Small intestine (tissue), 7 donors: ENCODE results near the gene UGT1A10. TPM values are rescaled to one million over a fixed set of nuclear protein-coding genes. Genes with fewer than 3 reads are reported as not detected.
A peak's percentile ranks its signal among the peaks of the same experiment; 100 is the strongest.

Experiments used
- DNase-seq, 2 donors: peaks; one replicate each; pipeline versions ENCODE4 v3.0.0 to v3.0.0-alpha.2; 2013
- FAIRE-seq: peaks from 2 replicates; lab custom pipeline; 2012; peaks lifted over from hg19 to GRCh38; lab: Jason Lieb, UNC
- H3K27ac ChIP-seq, 3 donors: one replicate each; pipeline ENCODE4 v1.5.1; 2013; ENCODE audit warnings: low read length in 2 of 3, mild to moderate bottlenecking in 2 of 3, control low read depth in 1 of 3, inconsistent platforms in 1 of 3, low read depth in 1 of 3, moderate library complexity in 1 of 3
- H3K27me3 ChIP-seq, 3 donors: one replicate each; pipeline ENCODE4 v1.6.1; 2013; ENCODE audit warnings: low read length in 3 of 3, inconsistent platforms in 1 of 3; ENCODE audit not compliant: control insufficient read depth in 3 of 3, insufficient read depth in 3 of 3
- H3K36me3 ChIP-seq, 3 donors: one replicate each; pipeline ENCODE4 v1.6.1; 2013; ENCODE audit warnings: low read length in 3 of 3, inconsistent platforms in 1 of 3, low read depth in 1 of 3, mild to moderate bottlenecking in 1 of 3, moderate library complexity in 1 of 3; ENCODE audit not compliant: control insufficient read depth in 3 of 3, insufficient read depth in 2 of 3
- H3K4me1 ChIP-seq, 3 donors: one replicate each; pipeline ENCODE4 v1.6.1; 2013; ENCODE audit warnings: low read length in 2 of 3, inconsistent platforms in 1 of 3, low read depth in 1 of 3, mild to moderate bottlenecking in 1 of 3, moderate library complexity in 1 of 3; ENCODE audit not compliant: control insufficient read depth in 3 of 3, insufficient read depth in 2 of 3
- H3K4me3 ChIP-seq, 3 donors: one replicate each; pipeline ENCODE4 v1.5.1; 2013; ENCODE audit warnings: low read length in 3 of 3, control low read depth in 1 of 3, inconsistent platforms in 1 of 3, low read depth in 1 of 3, mild to moderate bottlenecking in 1 of 3, moderate library complexity in 1 of 3
- H3K9me3 ChIP-seq, 2 donors: one replicate each; pipeline ENCODE4 v1.6.1; 2013; ENCODE audit warnings: low read depth in 1 of 2, low read length in 1 of 2; ENCODE audit not compliant: control insufficient read depth in 2 of 2, insufficient read depth in 1 of 2
- WGBS, 3 donors: extraction: QIAGEN DNeasy Blood & Tissue Kit; methylation state at CpG; one replicate each; pipeline ENCODE4 v1.1.7; 2013; 5-methylcytosine and 5-hydroxymethylcytosine counted together
- polyA plus RNA-seq, 4 donors: library from polyadenylated mRNA; stranded (reverse) in 3 of 4; unstranded in 1 of 4; fragments of 200-250 nt in 3 of 4; fragments of 120-200 nt in 1 of 4; gene quantifications; one replicate each; pipeline versions ENCODE4 v1.2.1 to v1.2.3, GENCODE V29; 2013
- donor health status: healthy with polysubstance abuse.
- donor health status: control.
- donor health status: control.
- donor health status: Bipolar disorder and iron deficiency.
- donor health status: healthy.

UGT1A10 gene
- polyA plus RNA-seq, 4 donors, result 0.27 to 30.0 (median 18.5) TPM

DNA sequence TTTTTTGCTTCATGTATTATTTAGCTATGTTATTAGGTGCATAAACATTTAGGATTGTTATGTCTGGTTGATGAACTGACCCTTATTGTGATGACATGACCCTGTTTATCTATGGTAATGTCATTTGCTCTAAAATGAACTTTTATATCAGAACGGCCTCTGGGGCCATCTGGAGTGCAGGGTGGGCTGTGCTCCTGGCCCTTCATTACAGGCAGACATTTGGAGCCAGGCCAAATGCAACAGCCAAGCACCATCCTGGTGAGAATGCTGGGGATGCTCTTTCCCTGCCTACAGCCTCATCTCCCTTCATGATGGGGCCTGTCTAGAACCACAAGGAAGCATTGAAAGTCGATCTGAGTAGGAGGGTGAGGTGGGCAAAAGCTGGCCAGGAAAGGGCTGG lies 180.1 kb downstream of the UGT1A10 start:
- no peaks in the 10 kb centered on the region for H3K36me3 ChIP-seq
- no peak for DNase-seq
- H3K4me1 ChIP-seq, result peaks cover 0 to 23% (median 0%) of the 10 kb centered on the region in 3 donors
- FAIRE-seq, result no peak
- H3K27me3 ChIP-seq, result no peaks in the 10 kb centered on the region
- WGBS, 3 donors, result 60 to 74% (median 61%) methylated on average over 2 of the region's 2 CpGs
- peaks cover 0 to 2% of the 10 kb centered on the region in 2 donors for H3K9me3 ChIP-seq
- no peak overlapping the region for H3K4me3 ChIP-seq
- peak overlapping the region in 1 of 3 donors; percentile 60 for H3K27ac ChIP-seq

DNA sequence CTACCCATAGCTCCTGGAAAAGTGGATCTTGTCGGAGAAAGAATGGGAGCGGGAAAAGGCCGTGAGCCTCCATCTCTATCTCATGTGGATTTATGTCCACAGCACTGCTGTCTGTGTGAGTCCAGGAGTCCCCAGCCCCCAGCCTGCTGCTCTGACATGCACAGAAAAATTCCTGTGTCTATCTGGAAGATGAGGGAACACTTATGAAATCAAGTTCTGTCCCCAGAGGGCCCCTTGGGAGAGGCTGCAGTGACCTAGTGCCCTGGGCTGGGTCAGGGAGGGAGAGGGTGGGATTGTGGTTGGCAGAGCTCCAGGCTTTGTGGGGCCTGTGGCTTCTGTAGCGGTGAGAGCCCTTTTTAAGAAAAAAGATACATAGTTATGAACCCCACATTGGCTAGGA lies 180.5 kb downstream of the UGT1A10 start:
- 77 to 78% (median 77%) methylated on average over 4 of the region's 4 CpGs for WGBS, 3 donors
- no peaks in the 10 kb centered on the region for H3K36me3 ChIP-seq
- FAIRE-seq, result no peak
- peak in 1 of 2 donors; percentile 71 for DNase-seq
- peaks cover 0 to 23% (median 2%) of the 10 kb centered on the region in 3 donors for H3K4me1 ChIP-seq
- no peaks in the 10 kb centered on the region for H3K27me3 ChIP-seq
- H3K4me3 ChIP-seq, result no peak overlapping the region
- H3K27ac ChIP-seq, result peak overlapping the region in 1 of 3 donors; percentile 60
- peaks cover 0 to 2% of the 10 kb centered on the region in 2 donors for H3K9me3 ChIP-seq

DNA sequence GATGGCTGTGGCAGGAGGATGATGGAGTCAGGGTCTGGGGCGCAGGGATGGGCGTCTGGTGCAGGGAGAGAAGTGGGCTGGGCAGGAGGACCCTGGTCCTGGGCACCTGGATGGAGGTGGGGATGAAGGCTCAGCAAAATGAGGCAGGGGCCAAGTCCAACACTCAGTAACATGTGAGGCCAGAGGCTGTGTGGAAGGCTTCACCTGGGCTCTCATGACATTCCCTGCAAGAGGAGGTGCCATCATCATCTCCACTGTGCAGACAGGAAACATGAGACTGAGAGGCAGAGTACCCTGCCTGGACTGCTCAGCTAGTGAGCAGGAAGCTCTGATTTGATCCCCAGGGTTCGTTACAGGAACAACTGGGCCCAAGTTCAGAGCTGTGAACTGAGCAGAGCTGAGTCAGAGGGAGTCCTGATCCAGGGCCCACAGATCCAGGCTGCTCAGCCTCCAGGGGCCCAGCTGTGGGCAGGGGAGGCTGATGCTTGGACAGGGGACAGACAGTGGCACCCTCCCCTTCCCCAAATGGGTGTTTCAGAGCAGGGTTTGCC lies 181.2 kb downstream of the UGT1A10 start:
- Histone ChIP-seq H3K4me1 (peaks cover 0 to 23% (median 2%) of the 10 kb centered on the region in 3 donors), H3K36me3 (no peaks in the 10 kb centered on the region), H3K27me3 (no peaks in the 10 kb centered on the region), H3K27ac (peak overlapping the region in 1 of 3 donors; percentile 50), H3K4me3 (no peak overlapping the region), H3K9me3 (peaks cover 0 to 2% of the 10 kb centered on the region in 2 donors)
- DNase-seq (peak; percentile 34 to 50), FAIRE-seq (no peak)
- 65 to 73% (median 72%) methylated on average over 3 of the region's 3 CpGs for WGBS, 3 donors

DNA sequence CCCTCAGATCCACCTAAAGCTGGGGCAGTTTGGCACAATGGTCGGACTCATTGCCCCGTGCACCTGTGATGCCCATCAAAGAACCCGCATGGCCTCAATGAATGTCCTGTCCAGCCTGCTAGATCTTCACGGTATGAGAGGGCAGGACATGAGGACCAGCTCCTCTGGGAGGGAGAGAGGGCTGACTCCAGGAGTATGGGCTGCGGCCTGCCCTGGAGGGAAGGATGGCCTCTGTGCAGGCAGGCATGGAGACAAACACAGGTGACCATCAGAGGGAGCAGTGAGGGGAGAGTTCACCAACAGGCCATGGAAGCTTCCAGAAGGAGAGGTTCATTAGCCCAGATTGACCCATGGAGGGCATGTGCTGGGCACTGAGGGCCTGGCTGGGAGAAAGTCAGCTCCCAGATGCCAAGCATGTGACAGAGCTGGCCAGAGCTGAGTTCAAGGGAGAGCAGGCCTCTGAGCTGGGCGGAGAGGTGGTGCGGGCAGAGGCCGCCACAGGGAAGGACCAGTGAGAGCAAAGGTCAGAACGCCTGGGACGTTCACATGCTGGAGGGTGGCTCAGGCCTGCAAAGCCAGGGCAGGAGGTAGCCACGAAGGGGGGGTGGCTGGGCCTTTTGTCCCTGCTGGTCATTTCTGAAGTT lies 181.9 kb downstream of the UGT1A10 start:
- Histone ChIP-seq H3K4me3 (no peak overlapping the region), H3K27ac (peak overlapping the region in 1 of 3 donors; percentile 50), H3K36me3 (no peaks in the 10 kb centered on the region), H3K27me3 (no peaks in the 10 kb centered on the region), H3K4me1 (peaks cover 0 to 23% (median 4%) of the 10 kb centered on the region in 3 donors), H3K9me3 (peaks cover 0 to 2% of the 10 kb centered on the region in 2 donors)
- 67 to 84% (median 68%) methylated on average over 11 of the region's 11 CpGs for WGBS, 3 donors
- FAIRE-seq (no peak), DNase-seq (peak; percentile 34 to 42)

DNA sequence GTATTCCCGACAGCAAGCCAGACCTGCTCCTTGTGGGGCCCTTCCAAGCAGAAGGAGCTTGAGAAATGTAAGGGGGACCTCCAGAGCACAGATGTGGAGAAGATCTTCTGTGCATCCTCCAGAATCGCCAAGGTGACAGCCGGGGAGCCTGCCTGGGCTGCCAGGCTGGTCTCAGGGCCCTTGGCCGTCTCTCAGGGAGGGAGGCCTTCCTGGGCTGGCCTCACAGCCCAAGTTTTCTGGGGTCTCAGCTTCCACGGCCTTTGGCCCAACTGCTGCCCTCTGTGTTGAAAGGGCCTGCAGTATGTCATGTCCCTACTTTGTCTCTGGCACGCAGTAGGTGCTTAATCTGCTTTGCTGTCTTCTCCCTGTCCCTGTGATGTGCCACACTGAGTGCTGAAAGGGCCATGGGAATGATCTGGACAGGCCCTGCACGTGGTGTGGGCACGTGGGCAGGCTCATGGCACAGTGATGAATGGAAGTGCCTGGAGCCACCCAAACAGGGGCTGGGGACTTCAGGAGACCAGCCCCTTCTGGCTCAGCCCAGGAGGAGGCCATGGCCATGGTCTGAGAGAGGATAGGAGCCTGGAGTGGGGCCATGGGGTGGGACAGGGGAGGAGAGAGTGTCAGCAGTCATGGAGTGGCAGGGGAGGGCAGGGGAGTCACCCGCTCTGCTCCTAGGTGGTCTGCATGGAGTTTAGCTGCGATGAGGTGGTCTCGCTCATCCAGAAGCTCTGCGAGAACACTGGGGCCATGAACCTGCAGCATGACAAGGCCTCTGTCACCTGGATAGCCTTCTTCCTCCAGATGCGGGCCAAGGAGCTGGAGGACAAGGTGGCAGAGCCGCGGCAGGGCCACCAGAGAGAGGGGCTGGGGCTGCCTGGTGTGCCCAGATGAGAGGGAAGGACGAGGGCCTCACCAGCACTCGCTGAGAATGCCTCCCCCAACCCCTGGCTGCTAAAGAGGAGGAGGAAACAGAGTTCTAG lies 182.7 kb downstream of the UGT1A10 start:
- H3K4me3 ChIP-seq, result no peak overlapping the region
- no peak overlapping the region for H3K27ac ChIP-seq
- H3K27me3 ChIP-seq, result no peaks in the 10 kb centered on the region
- H3K9me3 ChIP-seq, result peaks cover 0 to 2% of the 10 kb centered on the region in 2 donors
- WGBS, 3 donors, result 75 to 88% (median 83%) methylated on average over 17 of the region's 17 CpGs
- H3K4me1 ChIP-seq, result peaks cover 0 to 23% (median 4%) of the 10 kb centered on the region in 3 donors
- FAIRE-seq, result no peak
- no peak for DNase-seq
- no peaks in the 10 kb centered on the region for H3K36me3 ChIP-seq

DNA sequence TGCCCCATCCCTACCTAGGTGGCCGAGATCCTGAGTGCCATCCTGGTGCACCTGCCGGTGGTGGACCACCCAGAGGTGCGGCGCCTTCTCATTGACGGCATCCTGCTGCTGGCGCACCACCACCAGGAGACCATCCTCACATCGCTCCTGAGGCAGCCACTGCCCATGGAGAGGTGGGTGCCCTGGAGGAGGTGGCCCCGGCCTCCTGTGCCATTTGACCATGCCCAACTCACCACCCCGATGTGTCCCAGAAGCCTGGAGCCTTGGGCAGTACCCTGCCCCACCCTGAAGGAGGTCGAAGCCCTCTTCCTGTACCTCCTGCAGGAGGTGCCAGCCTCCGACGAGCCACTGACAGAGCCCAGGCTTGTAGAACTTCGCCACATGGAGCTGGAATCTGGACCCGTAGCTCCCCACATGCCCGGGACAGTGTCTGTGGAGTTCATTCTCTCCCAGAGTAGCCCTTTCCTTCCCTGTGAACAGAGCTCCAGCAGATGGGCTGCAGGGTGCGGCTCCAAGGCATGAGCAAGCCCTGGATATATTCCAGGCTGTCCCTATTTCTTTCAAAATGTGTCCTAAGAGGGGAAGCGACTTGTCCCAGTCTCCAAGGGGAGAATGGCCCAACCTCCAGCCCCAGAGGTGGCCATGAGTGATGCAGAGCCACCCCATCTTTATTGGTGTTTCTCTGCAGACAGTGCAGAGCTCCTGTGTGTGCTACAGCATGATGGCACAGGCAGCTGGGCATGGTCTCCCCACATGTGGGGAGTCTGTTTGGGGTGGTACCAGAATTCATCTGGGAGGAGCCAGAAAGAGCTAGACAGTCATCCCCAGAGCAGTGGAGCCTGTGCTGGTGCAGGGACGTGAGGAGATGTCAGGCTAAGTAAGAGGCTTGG lies 183.9 kb downstream of the UGT1A10 start:
- Histone ChIP-seq H3K36me3 (no peaks in the 10 kb centered on the region), H3K27me3 (no peaks in the 10 kb centered on the region), H3K4me1 (peaks cover 0 to 23% (median 4%) of the 10 kb centered on the region in 3 donors), H3K27ac (no peak overlapping the region), H3K9me3 (peaks cover 0 to 2% of the 10 kb centered on the region in 2 donors), H3K4me3 (no peak overlapping the region)
- FAIRE-seq (no peak), DNase-seq (peak in 1 of 2 donors; percentile 25)
- 77 to 85% (median 84%) methylated on average over 17 to 18 of the region's 18 CpGs for WGBS, 3 donors

DNA sequence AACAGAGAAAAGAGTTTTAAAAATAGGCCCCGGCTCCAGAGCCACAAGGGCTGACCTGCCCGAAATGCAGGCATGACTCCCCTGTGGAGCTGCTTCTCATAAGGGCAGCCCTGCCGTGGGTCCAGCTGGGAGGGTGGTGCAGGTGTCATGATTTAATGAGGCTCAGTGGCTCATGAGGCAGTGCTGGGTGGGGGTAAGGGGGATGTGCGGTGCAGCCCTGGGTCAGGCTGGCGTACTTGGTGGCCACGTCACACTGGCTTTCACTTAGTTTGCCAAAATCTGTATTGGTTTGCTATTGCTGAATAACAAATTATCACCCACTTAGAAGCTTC lies 184.5 kb downstream of the UGT1A10 start:
- Histone ChIP-seq H3K36me3 (no peaks in the 10 kb centered on the region), H3K27me3 (no peaks in the 10 kb centered on the region), H3K9me3 (peaks cover 0 to 2% of the 10 kb centered on the region in 2 donors), H3K4me3 (no peak overlapping the region), H3K4me1 (peaks cover 0 to 23% (median 4%) of the 10 kb centered on the region in 3 donors), H3K27ac (no peak overlapping the region)
- FAIRE-seq (no peak), DNase-seq (no peak)
- 83 to 95% (median 89%) methylated on average over 6 of the region's 6 CpGs for WGBS, 3 donors
